Measurements from ENCODE around the gene TTC14. TPM values are rescaled to one million over a fixed set of nuclear protein-coding genes. Genes with fewer than 3 reads are reported as not detected.
"Not testable (repeated sequence)": the region's sequence is repeated elsewhere in the genome, so short reads cannot be mapped to it uniquely, and the experiment has no call there.

The TTC14 gene
- total RNA-seq, 1 donor from 2014 or later: 36.9 TPM

- H3K4me1 Mint-ChIP-seq (ENCODE audit: low read depth): no peaks in the 10 kb centered on the region
- no peak overlapping the region for H3K27ac Mint-ChIP-seq (ENCODE audit: unreplicated experiment)
- TF ChIP-seq, protein P1, sequence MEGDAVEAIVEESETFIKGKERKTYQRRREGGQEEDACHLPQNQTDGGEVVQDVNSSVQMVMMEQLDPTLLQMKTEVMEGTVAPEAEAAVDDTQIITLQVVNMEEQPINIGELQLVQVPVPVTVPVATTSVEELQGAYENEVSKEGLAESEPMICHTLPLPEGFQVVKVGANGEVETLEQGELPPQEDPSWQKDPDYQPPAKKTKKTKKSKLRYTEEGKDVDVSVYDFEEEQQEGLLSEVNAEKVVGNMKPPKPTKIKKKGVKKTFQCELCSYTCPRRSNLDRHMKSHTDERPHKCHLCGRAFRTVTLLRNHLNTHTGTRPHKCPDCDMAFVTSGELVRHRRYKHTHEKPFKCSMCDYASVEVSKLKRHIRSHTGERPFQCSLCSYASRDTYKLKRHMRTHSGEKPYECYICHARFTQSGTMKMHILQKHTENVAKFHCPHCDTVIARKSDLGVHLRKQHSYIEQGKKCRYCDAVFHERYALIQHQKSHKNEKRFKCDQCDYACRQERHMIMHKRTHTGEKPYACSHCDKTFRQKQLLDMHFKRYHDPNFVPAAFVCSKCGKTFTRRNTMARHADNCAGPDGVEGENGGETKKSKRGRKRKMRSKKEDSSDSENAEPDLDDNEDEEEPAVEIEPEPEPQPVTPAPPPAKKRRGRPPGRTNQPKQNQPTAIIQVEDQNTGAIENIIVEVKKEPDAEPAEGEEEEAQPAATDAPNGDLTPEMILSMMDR (IDR thresholded peaks at IDR 0.05): no peak
- peaks cover 2% of the 10 kb centered on the region for H3K27me3 Mint-ChIP-seq (ENCODE audit: low read depth)
- H3K9me3 Mint-ChIP-seq (ENCODE audit: low read depth): no peaks in the 10 kb centered on the region
- H3K4me3 Mint-ChIP-seq (ENCODE audit: unreplicated experiment): no peak overlapping the region
- H3K36me3 Mint-ChIP-seq (ENCODE audit: low read depth): no peaks in the 10 kb centered on the region
- no peak for DNase-seq (ENCODE audit: low spot score)
These were observed 26.4 kb upstream of the TTC14 start for GRCh38 chr3:180575571-180575970.

GRCh38 chr3:180580934-180581333 lies 21.0 kb upstream of the TTC14 start:
- Mint-ChIP-seq H3K9me3 (ENCODE audit: low read depth) (no peaks in the 10 kb centered on the region), H3K36me3 (ENCODE audit: low read depth) (no peaks in the 10 kb centered on the region), H3K4me3 (ENCODE audit: unreplicated experiment) (no peak overlapping the region), H3K27me3 (ENCODE audit: low read depth) (peaks cover 22% of the 10 kb centered on the region), H3K27ac (ENCODE audit: unreplicated experiment) (no peak overlapping the region), H3K4me1 (ENCODE audit: low read depth) (no peaks in the 10 kb centered on the region)
- TF ChIP-seq, protein P1 (IDR thresholded peaks at IDR 0.05): no peak
- no peak for DNase-seq (ENCODE audit: low spot score)

DNA sequence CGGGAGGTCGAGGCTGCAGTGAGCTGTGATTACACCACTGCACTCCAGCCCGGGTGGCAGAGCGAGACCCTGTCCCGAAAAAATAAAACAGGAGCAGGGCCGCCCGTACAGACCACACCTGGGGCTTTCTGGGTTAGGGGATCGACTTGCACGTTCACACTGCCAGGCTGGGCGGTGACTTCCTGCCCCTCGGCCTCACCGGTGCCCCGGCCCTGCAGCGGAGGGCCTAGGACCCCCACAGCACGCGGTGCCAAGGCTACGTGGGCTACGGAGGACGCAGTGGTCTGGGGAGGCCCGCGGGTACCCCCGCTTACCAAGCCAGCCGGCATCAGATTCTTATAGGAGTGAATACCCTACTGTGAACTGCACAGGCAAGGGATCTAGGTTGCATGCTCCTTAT lies 11.6 kb upstream of the TTC14 start:
- Mint-ChIP-seq H3K4me1 (ENCODE audit: low read depth) (no peaks in the 10 kb centered on the region), H3K27me3 (ENCODE audit: low read depth) (peaks cover 30% of the 10 kb centered on the region), H3K4me3 (ENCODE audit: unreplicated experiment) (no peak overlapping the region), H3K36me3 (ENCODE audit: low read depth) (no peaks in the 10 kb centered on the region), H3K27ac (ENCODE audit: unreplicated experiment) (no peak overlapping the region), H3K9me3 (ENCODE audit: low read depth) (no peaks in the 10 kb centered on the region)
- DNase-seq (ENCODE audit: low spot score): no peak
- TF ChIP-seq, protein P1 (IDR thresholded peaks at IDR 0.05): no peak

GRCh38 chr3:180593631-180594030 lies 8.3 kb upstream of the TTC14 start:
- not testable (repeated sequence) for H3K4me1 Mint-ChIP-seq (ENCODE audit: low read depth); H3K27ac Mint-ChIP-seq (ENCODE audit: unreplicated experiment); DNase-seq (ENCODE audit: low spot score); H3K9me3 Mint-ChIP-seq (ENCODE audit: low read depth); H3K4me3 Mint-ChIP-seq (ENCODE audit: unreplicated experiment); H3K36me3 Mint-ChIP-seq (ENCODE audit: low read depth)
- H3K27me3 Mint-ChIP-seq (ENCODE audit: low read depth): peaks cover 23% of the 10 kb centered on the region

DNA sequence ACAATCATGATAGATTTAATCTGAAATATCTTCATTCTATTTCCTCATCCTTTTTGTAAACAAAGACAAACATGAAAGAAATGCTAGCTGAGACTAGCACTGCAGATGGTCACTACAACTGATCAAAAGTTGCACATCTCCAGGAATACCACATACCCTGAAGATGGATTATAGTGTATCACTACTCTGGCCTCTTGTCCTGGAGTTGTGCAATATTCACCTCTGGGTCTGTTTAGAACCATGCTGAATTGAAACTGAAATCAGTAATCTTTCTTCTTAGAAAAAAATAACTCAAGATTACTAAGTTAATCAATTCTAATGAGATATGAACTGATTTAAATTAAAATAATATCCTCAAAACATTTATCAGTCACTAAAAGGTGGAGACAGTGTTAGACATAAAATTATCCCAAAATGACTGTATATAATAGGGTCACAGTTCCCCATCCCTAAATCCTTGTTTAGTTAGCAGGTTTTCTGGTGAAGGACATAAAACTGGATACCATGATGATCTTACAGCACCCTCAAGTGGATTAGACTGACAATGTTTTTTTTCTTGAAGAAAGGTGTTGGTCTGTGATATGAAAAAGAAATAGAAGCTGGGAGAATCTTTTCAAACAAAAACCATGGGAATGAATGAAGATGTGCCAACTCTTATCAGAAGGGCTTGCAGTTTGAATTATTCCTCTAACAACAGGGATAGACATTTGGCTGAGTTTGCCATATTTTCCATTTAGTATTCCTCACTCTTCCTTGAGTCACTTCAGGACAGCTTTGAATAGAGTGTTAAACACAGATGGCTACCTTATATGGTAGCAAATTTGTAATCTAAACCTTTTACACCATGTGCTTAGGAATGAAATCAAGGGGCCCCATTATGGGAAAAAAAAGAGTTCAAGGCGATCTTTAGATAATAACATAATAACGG lies 7.1 kb upstream of the TTC14 start:
- Mint-ChIP-seq H3K4me3 (ENCODE audit: unreplicated experiment) (no peak overlapping the region), H3K27me3 (ENCODE audit: low read depth) (peaks cover 32% of the 10 kb centered on the region), H3K9me3 (ENCODE audit: low read depth) (no peaks in the 10 kb centered on the region), H3K36me3 (ENCODE audit: low read depth) (no peaks in the 10 kb centered on the region), H3K4me1 (ENCODE audit: low read depth) (no peaks in the 10 kb centered on the region), H3K27ac (ENCODE audit: unreplicated experiment) (no peak overlapping the region)
- no peak for DNase-seq (ENCODE audit: low spot score)
- TF ChIP-seq, protein P1 (IDR thresholded peaks at IDR 0.05): peak; percentile 81

DNA sequence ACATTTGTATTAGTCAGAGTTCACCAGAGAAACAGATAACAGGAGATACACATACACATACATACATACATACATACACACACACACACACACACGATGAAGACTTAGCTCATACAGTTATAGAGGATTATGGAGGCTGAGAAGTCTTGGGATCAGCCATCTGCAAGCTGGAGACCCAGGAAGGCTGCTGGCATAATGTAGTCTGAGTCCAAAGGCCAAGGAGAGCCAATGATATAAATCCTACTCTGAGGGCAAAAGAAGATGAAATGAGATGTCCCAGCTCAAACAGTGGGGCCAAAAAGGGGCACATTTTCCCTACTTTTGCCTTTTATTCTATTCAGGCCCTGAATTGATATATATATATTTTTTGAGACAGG lies 6.4 kb upstream of the TTC14 start:
- TF ChIP-seq, protein P1 (IDR thresholded peaks at IDR 0.05): no peak
- no peak overlapping the region for H3K4me3 Mint-ChIP-seq (ENCODE audit: unreplicated experiment)
- no peak for DNase-seq (ENCODE audit: low spot score)
- no peaks in the 10 kb centered on the region for H3K4me1 Mint-ChIP-seq (ENCODE audit: low read depth)
- H3K36me3 Mint-ChIP-seq (ENCODE audit: low read depth): no peaks in the 10 kb centered on the region
- peaks cover 35% of the 10 kb centered on the region for H3K27me3 Mint-ChIP-seq (ENCODE audit: low read depth)
- no peak overlapping the region for H3K27ac Mint-ChIP-seq (ENCODE audit: unreplicated experiment)
- no peaks in the 10 kb centered on the region for H3K9me3 Mint-ChIP-seq (ENCODE audit: low read depth)

Measured in chondrocyte (in vitro differentiated cells).